Inflammatory macrophage treated with lipopolysaccharide for 1 hour (primary cell): ENCODE measurements around the gene ARHGAP22.
"Not testable (repeated sequence)": the region's sequence is repeated elsewhere in the genome, so short reads cannot be mapped to it uniquely, and the experiment has no call there.

Experiments
- DNase-seq, 2 donors: peaks; one replicate each; pipeline ENCODE4 v3.0.0-alpha.2; 2020 to 2022

The ARHGAP22 gene

DNA sequence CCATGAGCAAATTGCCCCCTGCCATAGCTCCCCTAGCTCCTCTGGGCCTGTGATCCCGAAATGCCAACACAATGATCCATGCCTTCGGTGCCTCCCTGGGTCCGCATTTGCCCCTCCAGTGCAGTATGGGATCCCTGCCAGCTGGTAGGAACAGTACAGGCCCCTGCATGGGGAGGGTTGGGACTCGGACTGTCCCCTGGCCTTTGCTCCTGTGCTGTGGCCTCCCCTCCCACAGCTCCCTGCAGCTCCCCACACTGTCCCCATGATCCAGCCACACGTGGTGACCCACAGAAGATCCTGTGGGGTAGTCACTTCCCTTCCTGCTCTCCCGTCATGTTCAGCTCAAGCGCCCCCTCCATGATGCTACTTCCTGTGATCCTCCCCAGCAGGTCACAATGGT is 158.1 kb downstream of the ARHGAP22 start:
- peak; percentile 22 to 83 for DNase-seq

DNA sequence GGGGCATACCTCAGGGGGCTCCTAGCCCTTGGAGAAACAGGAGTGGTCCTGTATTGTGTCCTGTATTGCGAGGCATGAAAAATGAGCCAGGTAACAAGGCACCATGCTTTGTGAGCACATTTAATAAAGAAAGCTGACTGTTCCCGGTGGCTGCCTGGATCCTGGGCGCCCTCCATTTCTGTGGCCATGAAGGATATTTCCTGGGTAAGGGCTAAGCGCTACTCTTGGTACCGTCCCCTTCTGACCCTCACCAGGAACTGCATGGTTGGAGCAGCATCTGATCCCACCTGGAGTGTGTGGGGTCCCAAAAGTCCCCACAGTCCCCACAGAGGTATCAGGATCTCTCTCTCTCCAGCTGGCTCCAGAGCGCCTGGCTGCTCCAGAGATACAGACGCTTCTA is 158.9 kb downstream of the ARHGAP22 start:
- DNase-seq: no peak

DNA sequence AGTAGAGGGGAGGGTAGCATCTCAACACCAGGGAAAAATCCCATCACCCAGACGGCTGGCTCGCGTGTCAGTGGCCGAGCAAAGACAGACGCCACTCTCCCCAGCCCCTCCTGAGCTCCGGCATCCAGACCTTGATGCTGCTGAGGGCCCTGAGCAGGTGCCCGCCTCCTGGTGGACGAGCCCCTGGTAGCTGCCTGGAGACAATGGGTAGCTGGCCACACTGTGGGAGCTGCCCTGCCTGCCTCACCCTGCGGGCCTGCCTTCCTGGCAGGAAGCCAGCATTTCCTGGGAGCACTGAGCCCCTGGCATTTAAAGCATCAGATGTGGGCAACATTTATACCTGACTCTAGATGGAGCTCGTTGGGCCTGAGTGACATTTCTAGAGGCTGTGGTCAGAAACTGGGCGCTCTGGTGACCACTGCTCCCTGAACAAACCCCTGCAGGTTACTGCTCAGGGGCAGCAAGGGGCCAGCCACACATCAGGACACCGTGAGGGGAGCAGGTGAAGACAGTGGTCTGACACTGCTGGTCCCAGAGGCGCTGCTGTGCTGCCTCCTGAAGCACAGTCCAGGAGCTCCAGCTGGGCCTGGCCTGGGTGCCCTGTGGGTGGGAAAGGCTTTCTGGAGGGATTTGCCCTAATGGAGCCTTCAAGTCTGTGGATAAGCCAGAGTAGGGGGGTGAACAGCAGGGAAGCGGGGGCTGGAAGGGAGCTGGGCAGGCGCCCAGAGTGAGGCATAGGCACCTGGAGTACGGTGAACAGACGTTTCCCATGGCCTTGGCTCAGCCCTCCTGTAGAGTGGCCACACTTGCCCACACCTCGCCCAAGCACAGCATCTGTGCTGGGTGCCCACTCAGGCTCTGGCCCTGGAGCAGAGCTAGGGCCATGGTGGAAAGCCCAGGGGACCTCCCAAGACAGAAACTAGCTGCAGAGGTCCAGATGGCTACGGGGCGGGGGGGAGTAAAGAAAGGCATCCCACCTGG is 159.7 kb downstream of the ARHGAP22 start:
- DNase-seq: no peak

DNA sequence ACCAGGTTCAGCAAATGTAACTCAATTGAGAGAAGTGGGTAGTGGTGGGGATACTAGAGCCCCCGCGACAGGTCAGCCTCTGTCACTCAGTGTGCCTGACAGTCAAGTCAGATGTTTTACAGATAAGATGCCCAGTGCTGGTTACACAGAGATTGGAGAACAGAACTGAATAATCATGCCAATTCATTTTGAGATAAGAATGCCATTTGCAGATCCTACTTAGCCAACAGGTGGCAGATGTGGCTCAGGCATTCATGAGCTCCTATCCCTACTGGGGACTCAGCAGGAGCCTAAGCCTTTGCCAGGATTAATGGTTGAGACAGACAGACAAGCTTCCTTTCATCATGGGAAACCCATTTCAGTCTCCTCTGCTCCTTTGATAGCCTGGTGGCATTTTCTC is 160.6 kb downstream of the ARHGAP22 start:
- peak; percentile 24 to 42 for DNase-seq

DNA sequence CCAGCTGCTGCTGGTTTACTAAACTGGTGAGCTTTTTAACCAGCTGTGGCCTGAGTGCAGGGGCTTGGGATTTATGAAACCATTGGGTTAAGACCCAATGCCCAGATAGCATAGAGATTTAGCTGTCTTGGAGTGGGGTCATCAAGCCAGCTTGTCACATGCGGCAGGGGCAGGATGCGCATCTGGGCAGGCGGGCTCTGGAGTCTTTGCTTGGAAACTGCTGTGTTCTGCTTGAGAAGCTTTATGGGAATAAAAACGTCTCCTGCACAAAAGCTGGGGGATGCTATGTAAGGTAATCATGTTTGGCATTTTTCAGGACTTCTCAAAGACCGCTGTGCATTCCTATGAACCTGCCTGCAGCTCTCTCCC is 162.1 kb downstream of the ARHGAP22 start:
- no peak for DNase-seq

DNA sequence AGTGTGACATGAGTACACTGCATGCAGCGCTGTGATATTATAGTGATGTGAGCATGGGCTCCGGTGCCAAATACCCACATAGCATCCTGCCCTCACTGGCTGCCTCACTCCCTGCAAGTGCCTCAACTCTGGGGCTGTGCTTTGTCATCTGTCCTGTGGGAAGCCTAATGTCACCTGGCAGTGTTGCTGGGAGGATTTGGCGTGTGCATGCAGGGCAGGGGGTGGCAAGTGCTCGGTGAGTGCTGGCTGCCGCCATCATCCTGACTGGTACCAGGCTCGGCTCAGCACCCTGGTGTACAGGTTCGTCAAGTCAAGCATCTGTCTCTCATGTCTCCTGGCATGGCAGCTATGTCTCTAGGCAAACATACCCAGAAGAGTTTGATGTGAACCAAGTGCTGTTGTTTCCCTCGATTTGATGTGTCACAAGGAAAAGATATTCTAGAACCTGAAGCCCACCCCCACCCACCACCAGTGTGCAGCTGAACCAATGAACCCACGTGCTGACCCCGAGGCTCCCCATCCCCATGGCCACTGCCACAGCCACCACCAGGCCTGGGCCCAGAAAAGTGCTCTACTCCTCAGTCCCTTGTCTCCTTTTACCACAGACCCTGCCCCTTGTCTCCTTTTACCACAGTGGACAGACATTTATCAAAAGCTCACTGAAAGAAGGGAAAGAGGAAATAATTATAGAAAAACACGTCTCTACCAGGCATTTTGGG is 162.6 kb downstream of the ARHGAP22 start:
- DNase-seq: no peak

DNA sequence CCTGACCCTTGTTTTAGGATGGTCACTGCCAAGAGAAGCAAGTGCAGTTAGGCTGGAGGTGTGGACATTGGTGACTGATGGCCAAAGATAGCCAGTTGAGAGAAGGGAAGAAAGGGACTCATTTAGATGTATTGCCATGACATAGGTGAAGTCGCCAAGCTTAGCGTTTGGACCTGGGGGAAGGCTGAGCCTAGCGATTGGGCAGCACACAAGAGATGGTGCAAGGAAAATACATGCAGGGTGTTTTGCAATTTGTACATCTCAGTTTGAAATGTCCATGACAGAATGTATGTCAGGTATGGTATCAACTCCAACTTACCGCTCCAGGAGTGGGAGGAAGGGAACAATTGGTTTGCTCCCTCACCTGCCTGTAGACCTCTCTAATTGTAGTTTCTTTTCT is 164.1 kb downstream of the ARHGAP22 start:
- DNase-seq: no peak

DNA sequence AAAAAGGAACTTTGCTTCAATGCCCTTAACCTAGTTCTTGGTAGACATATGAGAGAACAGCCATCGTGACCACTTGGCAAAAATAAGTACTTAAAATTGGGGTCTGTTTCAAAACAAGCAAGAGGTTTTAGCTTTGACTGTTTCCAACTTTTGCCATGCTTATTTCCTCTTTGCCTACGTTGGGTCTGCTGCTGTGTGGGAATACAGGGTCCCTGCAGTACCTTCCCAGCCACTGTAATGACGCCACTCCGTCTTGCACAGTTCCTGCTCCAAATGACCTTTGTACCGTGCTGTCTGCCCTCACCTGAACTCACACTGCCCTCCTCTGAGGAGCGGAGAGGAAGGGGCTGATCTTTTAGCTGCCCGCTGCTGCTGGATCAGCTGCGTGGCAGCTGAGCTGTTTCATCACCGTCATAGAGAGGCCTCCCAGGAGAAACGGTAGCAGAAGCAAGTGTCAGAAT is 165.3 kb downstream of the ARHGAP22 start:
- DNase-seq: no peak

DNA sequence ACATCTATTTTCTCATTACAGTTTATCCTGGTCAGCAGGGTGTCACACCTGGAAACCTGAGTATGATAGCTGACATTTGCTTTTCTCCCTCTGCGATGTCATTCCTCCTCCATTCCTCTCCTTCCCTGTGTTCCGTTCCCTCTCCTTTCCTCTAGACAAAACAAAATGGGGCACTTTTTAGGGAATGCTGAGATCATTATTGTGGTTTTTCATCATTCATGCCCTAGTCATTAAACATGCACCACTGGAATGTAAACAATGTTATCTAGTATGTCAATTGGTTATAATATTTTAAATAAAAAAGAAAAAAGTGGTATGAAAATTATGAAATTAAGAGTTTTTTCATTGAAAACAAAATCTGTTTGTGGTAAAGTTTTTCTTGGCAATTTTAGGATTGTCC is 165.8 kb downstream of the ARHGAP22 start:
- no peak for DNase-seq

DNA sequence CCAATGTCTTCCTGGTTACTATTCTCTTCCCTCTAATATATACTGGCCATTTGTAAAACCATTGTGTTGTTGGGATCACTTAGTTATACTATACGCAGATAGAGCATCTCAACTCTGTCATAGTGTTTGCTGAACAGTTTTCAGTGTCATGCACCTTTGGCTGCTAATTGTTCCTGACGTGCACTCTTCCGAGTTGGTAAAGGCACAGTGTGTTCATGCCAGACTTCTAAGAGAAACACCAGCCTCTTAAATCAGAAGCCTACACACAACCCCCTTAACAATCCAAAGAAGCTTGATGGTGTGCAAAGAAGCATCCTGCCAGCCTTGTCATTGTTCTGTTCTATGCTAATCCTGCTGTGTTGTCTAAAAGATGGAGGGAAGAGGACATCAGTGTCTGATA is 167.3 kb downstream of the ARHGAP22 start:
- DNase-seq: no peak

DNA sequence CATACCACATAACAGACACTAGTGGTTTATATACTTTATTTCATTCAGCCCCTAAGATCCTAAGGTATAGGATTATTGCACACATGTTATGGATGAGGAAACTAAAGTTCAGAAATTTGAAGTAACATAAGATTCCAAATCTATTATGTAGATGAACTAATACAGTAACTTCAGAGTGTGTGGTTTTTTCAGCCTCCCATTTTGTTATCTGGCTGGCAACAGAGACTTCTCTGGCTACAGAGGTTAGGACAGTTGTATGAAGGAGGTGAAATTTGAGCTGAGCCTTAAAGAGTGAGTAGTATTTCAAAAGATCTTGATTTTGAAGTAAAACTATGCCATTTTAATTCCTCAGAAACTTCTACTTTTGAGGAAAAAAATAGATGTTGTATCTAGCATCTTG is 173.0 kb downstream of the ARHGAP22 start:
- DNase-seq: no peak

DNA sequence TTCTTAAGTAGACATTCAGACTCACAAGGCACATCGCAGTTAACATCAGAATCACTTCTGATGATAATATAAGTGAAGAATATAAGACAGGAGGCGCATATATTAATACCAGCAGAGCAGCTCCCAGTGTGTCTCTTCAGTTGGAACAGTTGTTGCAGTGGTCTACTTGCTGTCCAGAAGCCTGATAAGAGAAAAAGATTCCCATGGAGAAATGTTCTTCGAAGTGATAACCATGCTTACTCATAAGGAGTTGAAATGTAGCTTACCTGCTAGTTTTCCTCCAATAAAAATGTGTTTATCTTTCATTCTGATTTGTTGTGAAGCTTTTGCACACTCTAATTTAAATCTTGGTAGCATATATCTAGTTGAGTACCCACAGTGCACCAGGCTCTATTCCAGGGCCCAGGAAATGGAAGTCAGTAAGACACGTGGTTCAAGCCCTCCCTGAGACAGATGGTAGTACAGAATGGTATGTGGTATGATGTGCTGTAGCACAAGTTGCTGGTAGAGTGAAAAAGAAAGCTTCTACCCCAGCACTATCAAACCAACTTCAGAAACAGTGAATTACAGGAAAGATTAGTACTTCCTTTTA is 174.4 kb downstream of the ARHGAP22 start:
- DNase-seq: no peak

DNA sequence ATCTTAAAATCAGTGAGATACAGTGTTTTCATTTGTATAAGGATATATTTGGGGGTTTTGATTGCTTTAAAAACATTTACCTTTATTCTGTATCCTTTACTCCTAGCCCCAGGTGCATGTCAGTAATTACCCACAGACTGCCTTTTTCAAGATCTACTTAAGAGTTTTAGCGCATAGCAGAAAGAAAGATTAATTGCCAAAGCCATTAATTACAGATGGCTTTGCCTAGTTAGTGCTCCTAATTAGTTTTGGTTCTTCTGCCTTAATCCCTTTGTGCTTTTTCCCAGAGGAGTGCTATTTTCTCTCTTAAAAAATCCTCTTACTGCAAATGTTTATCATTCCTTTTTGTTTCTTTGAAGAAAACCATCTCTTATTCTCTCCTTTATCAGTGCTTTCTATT is 175.6 kb downstream of the ARHGAP22 start:
- DNase-seq: no peak

DNA sequence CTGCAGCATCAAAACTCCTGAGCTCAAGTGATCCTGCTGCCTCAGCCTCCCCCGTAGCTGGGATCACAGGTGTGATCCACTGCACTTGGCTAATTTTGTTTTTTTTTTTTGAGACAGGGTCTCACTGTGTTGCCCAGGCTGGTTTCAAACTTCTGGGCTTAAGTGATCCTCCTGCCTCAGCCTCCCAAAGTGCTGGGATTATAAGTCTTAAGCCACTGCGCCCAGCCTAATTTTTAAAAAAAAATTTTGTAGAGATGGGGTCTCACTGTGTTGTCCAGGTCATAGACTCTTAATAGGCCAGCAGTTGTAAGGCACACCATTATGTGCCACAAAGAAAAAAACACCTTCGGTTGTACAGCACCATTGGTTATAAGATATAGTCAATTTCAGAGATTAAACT is 176.0 kb downstream of the ARHGAP22 start:
- no peak for DNase-seq

DNA sequence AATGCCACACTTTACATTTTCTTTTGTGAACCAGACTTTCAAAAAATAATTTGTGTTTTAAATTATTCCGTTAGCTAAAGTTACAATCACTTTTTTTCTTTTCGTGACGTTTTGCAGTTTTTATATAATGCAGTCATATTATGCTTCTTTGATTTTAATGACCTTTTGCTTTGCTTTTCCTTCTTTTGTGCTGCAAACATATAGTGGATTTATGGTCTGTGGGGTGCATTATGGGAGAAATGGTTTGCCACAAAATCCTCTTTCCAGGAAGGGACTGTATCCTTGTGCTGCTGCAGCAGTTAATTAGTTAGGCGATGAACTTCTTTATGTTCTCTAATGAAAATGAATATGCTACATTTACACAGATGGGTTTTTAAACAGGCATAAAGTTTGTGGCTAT is 181.0 kb downstream of the ARHGAP22 start:
- no peak for DNase-seq

DNA sequence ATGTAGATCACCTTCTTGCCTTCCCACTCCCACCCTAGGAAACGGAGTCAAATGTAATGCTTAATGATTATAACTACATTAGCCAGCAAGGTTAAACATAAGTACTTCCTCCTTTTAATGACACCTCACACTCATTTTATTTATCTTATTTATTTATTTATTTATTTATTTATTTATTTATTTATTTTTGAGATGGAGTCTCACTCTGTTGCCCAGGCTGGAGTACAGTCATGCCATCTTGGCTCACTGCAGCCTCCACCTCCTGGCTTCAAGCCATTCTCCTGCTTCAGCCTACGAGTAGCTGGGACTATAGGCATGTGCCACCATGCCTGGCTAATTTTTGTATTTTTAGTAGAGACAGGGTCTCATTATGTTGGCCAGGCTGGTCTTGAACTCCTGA is 183.0 kb downstream of the ARHGAP22 start:
- DNase-seq: not testable (repeated sequence)

DNA sequence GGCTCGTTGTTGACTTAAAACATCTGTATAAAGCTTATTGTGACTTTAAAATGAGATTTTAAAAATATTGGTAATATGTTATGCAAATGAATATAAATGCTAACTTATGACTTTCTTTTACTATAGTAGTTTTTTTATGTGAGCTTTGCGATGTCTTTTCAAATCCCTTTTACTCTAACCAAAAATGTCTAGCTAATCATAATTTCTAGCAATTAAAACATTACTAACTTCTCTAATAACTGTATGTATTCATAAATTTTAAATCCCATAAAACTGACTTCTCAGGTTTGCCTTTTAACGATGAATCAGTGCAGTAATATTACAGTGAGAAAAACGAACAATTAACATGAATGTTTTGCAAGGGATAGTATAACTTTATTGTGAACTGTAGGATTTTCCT is 185.2 kb downstream of the ARHGAP22 start:
- no peak for DNase-seq

DNA sequence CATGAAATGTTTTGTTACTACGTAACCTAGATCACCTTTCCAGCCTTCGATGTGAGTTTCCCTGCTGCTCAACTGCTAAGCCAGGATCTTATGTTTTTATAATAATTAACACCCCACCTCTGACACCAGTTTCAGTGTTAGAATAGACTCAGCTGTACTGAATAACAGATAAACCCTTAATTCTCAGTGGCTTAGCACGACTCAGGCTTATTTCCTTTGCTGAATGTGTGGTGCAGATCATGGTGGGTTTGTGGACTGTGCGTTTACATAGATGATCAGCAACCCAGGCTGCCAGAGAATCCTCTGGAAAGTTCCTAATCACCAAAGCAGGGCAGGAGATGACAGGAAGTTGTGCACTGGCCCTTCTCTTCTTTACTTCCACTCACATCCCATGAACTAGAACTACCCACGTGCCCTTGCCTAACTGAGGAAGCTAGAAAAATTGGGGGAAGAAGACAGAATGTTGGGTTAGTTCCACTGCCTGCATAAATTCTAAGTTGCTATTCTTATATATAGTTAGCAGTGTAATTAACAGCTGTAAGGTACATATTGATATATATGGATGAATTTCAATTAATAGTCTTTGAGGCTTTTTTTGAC is 186.6 kb downstream of the ARHGAP22 start:
- DNase-seq: peak; percentile 56 to 57

DNA sequence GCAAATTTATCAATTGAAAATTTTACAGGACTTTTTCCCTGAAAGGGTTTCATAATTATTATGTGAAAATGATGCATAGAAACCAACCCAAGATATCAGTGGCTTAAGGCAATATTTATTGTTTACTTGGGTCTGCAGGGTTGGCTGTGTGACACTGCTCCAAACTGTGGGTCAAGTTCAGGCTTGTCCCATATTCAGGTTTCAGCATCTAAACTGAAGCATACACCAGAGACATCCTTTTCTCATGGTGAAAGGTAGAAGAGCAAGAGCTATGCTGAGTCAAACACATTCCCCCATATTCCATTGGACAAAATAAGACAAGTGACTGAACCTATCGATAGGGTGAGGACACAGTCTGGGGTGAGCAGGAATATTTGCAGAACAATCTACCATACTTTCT is 187.5 kb downstream of the ARHGAP22 start:
- DNase-seq: no peak

DNA sequence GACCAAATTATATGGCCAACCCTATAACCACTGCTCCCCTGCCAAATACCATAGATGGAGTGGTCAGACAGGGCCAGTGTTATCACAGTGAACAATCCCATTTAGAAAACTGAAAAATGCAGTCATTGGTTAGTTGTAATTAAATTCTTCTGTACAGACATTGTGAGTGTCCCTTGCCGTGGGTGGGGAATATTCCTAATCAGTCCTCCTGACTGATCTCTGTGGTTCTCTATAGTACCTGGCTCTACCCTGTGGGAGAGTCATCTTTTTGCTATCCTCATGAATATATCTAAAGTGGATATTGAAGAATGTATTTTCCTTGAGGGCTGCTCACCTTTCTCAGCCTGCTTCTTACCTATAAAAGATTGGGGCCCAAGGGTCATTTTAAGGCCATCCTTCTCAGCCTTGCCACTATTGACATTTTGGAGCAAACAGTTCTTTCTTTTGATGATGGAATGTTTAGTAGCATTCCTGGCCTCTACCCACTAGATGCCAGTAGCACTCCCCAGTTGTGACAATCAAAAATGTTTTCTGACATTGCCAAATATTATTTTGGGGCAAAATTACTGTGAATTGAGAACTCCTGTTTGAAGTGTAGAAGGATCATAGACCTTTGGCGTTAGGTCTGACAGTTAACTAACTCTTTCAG is 188.2 kb downstream of the ARHGAP22 start:
- no peak for DNase-seq

DNA sequence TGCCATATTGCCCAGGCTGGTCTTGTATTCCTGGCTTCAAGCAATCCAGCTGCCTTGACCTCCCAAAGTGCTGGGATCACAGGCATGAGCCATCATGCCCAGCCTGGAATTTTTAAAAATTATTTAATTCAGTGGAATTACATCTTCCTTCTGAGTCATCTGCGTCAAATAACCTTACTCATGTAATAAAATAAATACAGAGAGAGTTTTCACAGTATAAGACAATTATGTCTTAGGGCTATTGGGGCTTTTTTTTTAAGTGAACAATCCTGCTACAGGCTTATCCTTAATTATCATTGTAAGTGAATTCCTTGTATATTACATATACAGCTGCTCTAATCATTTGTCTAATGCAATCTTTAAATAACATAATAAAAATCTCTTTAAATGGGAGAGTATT is 190.1 kb downstream of the ARHGAP22 start:
- no peak for DNase-seq

DNA sequence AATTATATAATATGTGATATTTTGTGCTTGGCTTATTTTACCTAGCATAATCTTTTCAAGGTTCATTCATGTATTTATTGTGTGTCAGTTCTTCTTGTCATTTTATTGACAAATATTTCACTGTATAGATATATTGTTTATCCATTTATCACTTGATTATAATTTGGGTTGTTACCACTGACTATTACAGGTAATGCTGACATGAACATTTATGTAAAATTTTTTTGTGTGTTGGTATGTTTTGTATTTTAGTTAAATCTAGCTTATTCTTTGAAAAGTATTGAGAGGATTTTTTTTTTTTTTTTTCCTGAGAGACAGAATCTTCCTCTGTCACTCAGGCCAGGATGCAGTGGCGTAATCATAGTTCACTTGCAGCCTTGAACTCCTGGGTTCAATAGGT is 190.7 kb downstream of the ARHGAP22 start:
- DNase-seq: no peak

DNA sequence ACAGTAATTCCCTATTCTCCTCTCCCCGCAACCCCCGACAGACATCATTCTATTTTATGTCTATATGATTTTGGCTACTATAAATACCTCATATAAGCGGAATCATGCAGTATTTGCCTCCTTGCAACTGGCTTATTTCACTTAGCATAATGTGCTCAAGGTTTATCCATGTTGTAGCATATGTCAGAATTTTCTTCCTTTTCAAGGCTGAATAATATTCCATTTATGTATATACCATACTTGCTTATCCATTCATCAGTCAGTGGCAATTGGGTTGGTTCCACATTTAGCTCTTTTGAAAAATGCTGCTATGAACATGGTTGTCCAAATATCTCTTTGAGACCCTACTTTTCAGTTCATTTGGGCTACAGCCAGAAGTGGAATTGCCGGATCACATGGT is 191.9 kb downstream of the ARHGAP22 start:
- no peak for DNase-seq
